ENCODE measurements around the gene SYCE3. TPM values are rescaled to one million over a fixed set of nuclear protein-coding genes. Genes with fewer than 3 reads are reported as not detected.
A peak's percentile ranks its signal among the peaks of the same experiment; 100 is the strongest.

The SYCE3 gene
- total RNA-seq, 3 donors from 2014 or later: not detected

DNA sequence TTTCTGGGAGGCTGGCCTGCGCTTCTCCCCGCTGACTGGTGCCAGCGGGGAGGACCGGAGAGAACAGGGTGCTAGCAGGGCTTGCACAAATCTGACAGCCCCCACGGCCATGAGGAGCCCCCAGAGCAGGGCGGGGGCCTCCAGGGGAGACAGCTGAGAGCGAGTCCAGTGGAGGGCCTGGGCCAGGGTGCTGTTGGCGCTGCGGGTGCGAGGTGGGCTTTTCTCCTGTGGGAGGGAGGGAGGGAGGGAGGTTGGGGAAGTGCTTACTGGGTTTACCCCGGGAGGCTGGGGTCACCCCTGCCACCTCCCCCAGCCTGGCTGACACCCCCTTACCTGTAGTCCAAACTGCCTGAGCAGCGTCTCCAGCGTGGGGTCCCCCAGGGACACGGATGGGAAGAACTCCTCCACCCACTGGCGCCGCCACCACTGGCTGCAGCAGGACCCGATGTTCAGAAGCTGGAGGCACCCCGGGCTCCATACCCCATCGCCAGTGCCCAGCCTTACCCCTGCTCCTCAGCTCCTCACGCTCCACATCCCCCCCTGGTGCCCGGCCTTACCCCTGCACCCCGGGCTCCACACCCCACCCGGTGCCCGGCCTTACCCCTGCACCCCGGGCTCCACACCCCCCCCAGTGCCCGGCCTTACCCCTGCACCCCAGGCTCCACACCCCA is 59.1 kb downstream of the SYCE3 start:
- H3K36me3 ChIP-seq (ENCODE audit: low read depth): peaks cover 6% of the 10 kb centered on the region
- DNase-seq (peak in 1 of 3 donors; percentile 52), ATAC-seq (no peak)
- intact Hi-C loops (cut with DNase I, micrococcal nuclease): no loop called here
- TF ChIP-seq CTCF (IDR thresholded peaks at IDR 0.05): no peak
- H3K9me3 ChIP-seq: no peaks in the 10 kb centered on the region
- peaks cover 14% of the 10 kb centered on the region for H3K4me1 ChIP-seq (ENCODE audit: low read depth)
- no peak overlapping the region for H3K4me3 ChIP-seq

- intact Hi-C loops (cut with DNase I, micrococcal nuclease): no loop called here
Observed at GRCh38 chr22:50502628-50503474, 59.9 kb downstream of the SYCE3 start.

DNA sequence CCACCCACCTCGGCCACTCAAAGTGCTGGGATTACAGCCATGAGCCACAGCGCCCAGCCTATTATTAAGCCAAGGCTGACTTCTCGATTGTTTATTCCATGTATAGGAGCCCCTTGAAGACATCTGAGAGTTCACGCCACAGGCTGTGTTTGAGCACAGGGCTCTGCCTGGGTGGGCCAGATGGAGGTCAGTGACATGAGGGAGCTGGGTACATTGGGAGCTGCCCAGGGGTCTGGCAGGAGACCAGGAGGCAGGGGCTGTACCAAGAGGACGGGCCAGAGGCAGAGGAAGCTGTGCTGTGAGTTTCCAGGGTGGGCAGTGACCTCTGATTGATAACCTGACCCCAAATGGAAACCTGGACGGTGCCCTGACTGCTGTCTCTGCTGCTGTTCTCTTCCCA is 60.6 kb downstream of the SYCE3 start:
- H3K36me3 ChIP-seq (ENCODE audit: low read depth): peaks cover 6% of the 10 kb centered on the region
- ATAC-seq: no peak
- intact Hi-C loops (cut with DNase I, micrococcal nuclease): no loop called here
- H3K4me1 ChIP-seq (ENCODE audit: low read depth): peaks cover 14% of the 10 kb centered on the region
- no peak for DNase-seq
- TF ChIP-seq CTCF (IDR thresholded peaks at IDR 0.05): no peak
- no peaks in the 10 kb centered on the region for H3K9me3 ChIP-seq
- no peak overlapping the region for H3K4me3 ChIP-seq

More at GRCh38 chr22:50502628-50503474, 59.9 kb downstream of the SYCE3 start:
- Histone ChIP-seq H3K4me1 (ENCODE audit: low read depth) (peaks cover 14% of the 10 kb centered on the region), H3K4me3 (no peak overlapping the region), H3K36me3 (ENCODE audit: low read depth) (peaks cover 6% of the 10 kb centered on the region), H3K9me3 (no peaks in the 10 kb centered on the region)
- DNase-seq (peak in 1 of 3 donors; percentile 50), ATAC-seq (no peak)
- TF ChIP-seq CTCF (IDR thresholded peaks at IDR 0.05): no peak

Other genes starting within 250 kb of the SYCE3 start
- 1 to 10 TPM; 2.8 to 6.3 (median 5.2) TPM for gene DENND6B, start 235.9 kb downstream of the SYCE3 start, total RNA-seq
- 10 to 100 TPM; 54.3 to 61.7 (median 58.8) TPM for gene PPP6R2, start 219.6 kb downstream of the SYCE3 start, total RNA-seq
- gene SBF1, start 87.9 kb downstream of the SYCE3 start, total RNA-seq: 10 to 100 TPM; 76.1 to 91.9 (median 84.3) TPM
- gene ADM2, start 81.4 kb downstream of the SYCE3 start, total RNA-seq: 1 to 10 TPM in 2 of 3 donors, under 1 TPM in 1; 0.95 to 3.9 (median 1.4) TPM
- not detected for gene MIOX, start 76.1 kb downstream of the SYCE3 start, total RNA-seq
- 10 to 100 TPM; 57.8 to 66.4 (median 60.7) TPM for gene LMF2, start 55.2 kb downstream of the SYCE3 start, total RNA-seq
- gene NCAPH2, start 54.7 kb downstream of the SYCE3 start, total RNA-seq: 10 to 100 TPM; 32.1 to 41.2 (median 34.0) TPM
- 10 to 100 TPM in 1 of 3 donors, 1 to 10 TPM in 1, not detected in 1; 5.4 to 14.6 TPM for gene SCO2, start 37.3 kb downstream of the SYCE3 start, total RNA-seq
- 10 to 100 TPM; 27.7 to 88.7 (median 34.8) TPM for gene TYMP, start 32.9 kb downstream of the SYCE3 start, total RNA-seq
- 1 to 10 TPM in 1 of 3 donors, under 1 TPM in 1, not detected in 1; 0.55 to 1.7 TPM for gene KLHDC7B, start 17.0 kb downstream of the SYCE3 start, total RNA-seq
- gene CPT1B, start 15.5 kb upstream of the SYCE3 start, total RNA-seq: 10 to 100 TPM; 24.5 to 51.6 (median 29.9) TPM
- gene CHKB, start 19.9 kb upstream of the SYCE3 start, total RNA-seq: 10 to 100 TPM; 79.9 to 95.0 (median 80.9) TPM
- 1 to 10 TPM in 1 of 3 donors, under 1 TPM in 2; 0.63 to 4.2 (median 0.64) TPM for gene MAPK8IP2, start 37.9 kb upstream of the SYCE3 start, total RNA-seq
- 10 to 100 TPM; 64.6 to 87.9 (median 82.2) TPM for gene ARSA, start 65.2 kb upstream of the SYCE3 start, total RNA-seq
- gene SHANK3, start 109.9 kb upstream of the SYCE3 start, total RNA-seq: 10 to 100 TPM in 1 of 3 donors, 1 to 10 TPM in 2; 3.9 to 14.2 (median 7.1) TPM
- 1 to 10 TPM in 1 of 3 donors, under 1 TPM in 2; 0.41 to 1.4 (median 0.43) TPM for gene ACR, start 175.3 kb upstream of the SYCE3 start, total RNA-seq
- gene RABL2B, start 220.7 kb upstream of the SYCE3 start, total RNA-seq: 10 to 100 TPM; 24.8 to 39.5 (median 38.4) TPM

Data from mucosa of descending colon (tissue), 3 donors.